Panc1 (cell line): ENCODE data around the gene FASTKD1. TPM values are rescaled to one million over a fixed set of nuclear protein-coding genes. Genes with fewer than 3 reads are reported as not detected.

ENCODE experiments used
- ATAC-seq: fragments of 200-7000 bp; cut with Tn5 transposase; 2 replicates; pipeline ENCODE4 v1.9.1; 2020; ENCODE audit warnings: mild to moderate bottlenecking, moderate library complexity
- BruUV-seq: library from RNA; stranded (reverse); fragments of 400-500 nt; replicated peaks from 2 replicates; lab custom pipeline; 2021; lab: Mats Ljungman, UMichigan
- CTCF ChIA-PET: fragments of 300-600 bp; sonication (Branson Sonifier 250); formaldehyde crosslinking; loops from one replicate; lab custom pipeline; 2022; ENCODE audit warnings: antibody characterized with exemption; lab: Charles Lee
- POLR2A ChIA-PET: fragments of 300-600 bp; sonication (Branson Sonifier 250); formaldehyde crosslinking; loops from one replicate; lab custom pipeline; 2022; ENCODE audit warnings: antibody characterized with exemption; lab: Charles Lee
- DNase-seq: peaks from one replicate; pipeline ENCODE4 v3.0.0-alpha.2; 2010; ENCODE audit warnings: low read depth, low spot score
- H3K27ac ChIP-seq: 2 replicates; pipeline ENCODE4 v1.5.1; 2011; ENCODE audit warnings: mild to moderate bottlenecking, low read length, inconsistent platforms
- H3K27me3 ChIP-seq: fragments of 200-500 bp; sonication (Bioruptor generic); 2 replicates; pipeline ENCODE4 v1.6.0; 2014; ENCODE audit warnings: low read length, inconsistent platforms; ENCODE audit not compliant: control insufficient read depth, insufficient read depth
- H3K36me3 ChIP-seq: fragments of 200-500 bp; sonication (Bioruptor generic); 2 replicates; pipeline ENCODE4 v1.5.1; 2014; ENCODE audit warnings: inconsistent platforms, mild to moderate bottlenecking, low read length, moderate library complexity; ENCODE audit not compliant: control insufficient read depth, insufficient read depth
- H3K4me1 ChIP-seq: 2 replicates; pipeline ENCODE4 v1.5.1; 2011; ENCODE audit warnings: inconsistent platforms, mild to moderate bottlenecking, low read length, moderate library complexity; ENCODE audit not compliant: control insufficient read depth, insufficient read depth
- H3K4me3 ChIP-seq, 2 experiments: 2 replicates each; pipeline ENCODE4 v1.5.1; 2011 to 2012; ENCODE audit warnings: low read depth in 2 of 2, low read length in 2 of 2, mild to moderate bottlenecking in 2 of 2, inconsistent platforms in 1 of 2, moderate library complexity in 1 of 2
- H3K9me3 ChIP-seq: fragments of 200-500 bp; sonication (Bioruptor generic); 2 replicates; pipeline ENCODE4 v1.5.1; 2014; ENCODE audit warnings: low read depth, mild to moderate bottlenecking, inconsistent platforms, low read length, moderate library complexity; ENCODE audit not compliant: control insufficient read depth, insufficient read depth
- CTCF ChIP-seq: fragments of 450-650 bp; IDR thresholded peaks from 2 replicates; pipeline ENCODE4 v1.5.1; 2017; ENCODE audit warnings: mild to moderate bottlenecking
- POLR2AphosphoS5 ChIP-seq: IDR thresholded peaks from 2 replicates; pipeline ENCODE4 v1.6.1; 2012; ENCODE audit warnings: mild to moderate bottlenecking, low read depth, low read length, moderate library complexity
- REST ChIP-seq, 2 experiments: IDR thresholded peaks; 2 replicates each; pipeline ENCODE4 v1.6.1; 2011 to 2012; ENCODE audit warnings: low read depth in 2 of 2, control low read depth in 1 of 2, low read length in 1 of 2, mild to moderate bottlenecking in 1 of 2, moderate library complexity in 1 of 2; ENCODE audit not compliant: insufficient read depth in 1 of 2
- SIN3A ChIP-seq: IDR thresholded peaks from 2 replicates; pipeline ENCODE4 v1.6.1; 2012; ENCODE audit warnings: low read depth, mild to moderate bottlenecking, low read length, moderate library complexity, borderline replicate concordance; ENCODE audit not compliant: insufficient read depth
- TCF7L2 ChIP-seq: IDR thresholded peaks from 2 replicates; pipeline ENCODE4 v1.6.1; 2011; ENCODE audit warnings: mild to moderate bottlenecking, low read depth, low read length, inconsistent platforms
- in situ Hi-C: cut with HindIII; loops from 2 replicates; pipeline ENCODE4 v1.10.0; 2016; ENCODE audit warnings: low sequenced_read_pairs, low pct_unique_long_range_greater_than_20kb
- intact Hi-C: fragments of 100-400 bp; cut with micrococcal nuclease; formaldehyde crosslinking; loops from one replicate; pipeline ENCODE4 v1.10.0; 2022; ENCODE audit not compliant: unreplicated experiment
- total RNA-seq: library from RNA; stranded (reverse); gene quantifications from one replicate; pipeline ENCODE4 v1.2.1, GENCODE V29; 2021; ENCODE audit not compliant: unreplicated experiment

Gene FASTKD1
- total RNA-seq, 1 experiment from 2014 or later, result 37.2 TPM

- Histone ChIP-seq H3K27ac (no peak overlapping the region), H3K9me3 (no peaks in the 10 kb centered on the region), H3K27me3 (no peaks in the 10 kb centered on the region), H3K4me3 (no peak overlapping the region), H3K4me1 (no peaks in the 10 kb centered on the region), H3K36me3 (no peaks in the 10 kb centered on the region)
- intact Hi-C loops, result no loop called here
- POLR2A ChIA-PET, result interaction anchor here (0.6 kb wide), 1 partner anchor 22 kb away, joined by 8 read pairs; no protein-coding TSS in a partner anchor
- CTCF ChIA-PET, result no interaction called here
- in situ Hi-C loops, result no loop called here
- TF ChIP-seq POLR2AphosphoS5, result no peak
- no peak for TF ChIP-seq CTCF
- no peak for TF ChIP-seq REST (IDR thresholded peaks at IDR 0.05; ENCODE audit: insufficient read depth in 1 of 2, low read depth in 2 of 2, low read length in 1 of 2)
- no peak for TF ChIP-seq TCF7L2
- no peak for TF ChIP-seq SIN3A
- BruUV-seq, result no TSS peak
- DNase-seq, result no peak
- no peak for ATAC-seq
Observed at GRCh38 chr2:169525434-169525833, 48.2 kb downstream of the FASTKD1 start.

GRCh38 chr2:169523681-169524080, 50.0 kb downstream of the FASTKD1 start:
- ChIA-PET POLR2A (no interaction called here), CTCF (no interaction called here)
- BruUV-seq, result no TSS peak
- no peak overlapping the region for H3K4me3 ChIP-seq
- no peaks in the 10 kb centered on the region for H3K36me3 ChIP-seq
- H3K4me1 ChIP-seq, result no peaks in the 10 kb centered on the region
- in situ Hi-C loops, result no loop called here
- intact Hi-C loops, result no loop called here
- H3K27me3 ChIP-seq, result no peaks in the 10 kb centered on the region
- H3K9me3 ChIP-seq, result no peaks in the 10 kb centered on the region
- H3K27ac ChIP-seq, result no peak overlapping the region
- TF ChIP-seq REST (IDR thresholded peaks at IDR 0.05; ENCODE audit: insufficient read depth in 1 of 2, low read depth in 2 of 2, low read length in 1 of 2) (no peak), CTCF (no peak), POLR2AphosphoS5 (no peak), TCF7L2 (no peak), SIN3A (no peak)
- ATAC-seq, result no peak
- no peak for DNase-seq
